IMR-90 (cell line): ENCODE measurements around the gene ASTL. TPM values are rescaled to one million over a fixed set of nuclear protein-coding genes. Genes with fewer than 3 reads are reported as not detected.

Experiments used
- ATAC-seq: fragments of 200-7000 bp; cut with Tn5 transposase; 2 replicates; pipeline ENCODE4 v1.9.1; 2020; ENCODE audit warnings: low read depth, mild to moderate bottlenecking, moderate library complexity
- BruUV-seq: library from RNA; stranded (reverse); fragments of 400-500 nt; replicated peaks from 2 replicates; lab custom pipeline; 2021; lab: Mats Ljungman, UMichigan
- CTCF ChIA-PET: fragments of 300-600 bp; formaldehyde crosslinking; extraction: SDS; loops from one replicate; lab custom pipeline; 2021; ENCODE audit warnings: antibody characterized with exemption; lab: Yijun Ruan, JAX
- POLR2A ChIA-PET: fragments of 300-600 bp; sonication (Branson Sonifier 250); formaldehyde crosslinking; loops from one replicate; lab custom pipeline; 2022; ENCODE audit warnings: antibody characterized with exemption; ENCODE audit not compliant: unreplicated experiment; lab: Charles Lee
- DNase-seq: peaks from one replicate; pipeline ENCODE4 v3.0.0; 2013
- H2AFZ ChIP-seq: replicated peaks from 2 replicates; pipeline ENCODE3; 2013; ENCODE audit warnings: low read length, mild to moderate bottlenecking; ENCODE audit not compliant: poor library complexity
- H2AK5ac ChIP-seq: 2 replicates; pipeline ENCODE4 v1.6.1; 2013; ENCODE audit warnings: low read depth, low read length, inconsistent platforms
- H2AK9ac ChIP-seq: replicated peaks from 2 replicates; pipeline ENCODE3; 2013; ENCODE audit warnings: mild to moderate bottlenecking, low read depth, low read length, moderate library complexity; ENCODE audit not compliant: poor library complexity
- H2BK120ac ChIP-seq: 2 replicates; pipeline ENCODE4 v1.6.1; 2013; ENCODE audit warnings: low read depth, low read length, inconsistent platforms
- H2BK15ac ChIP-seq: 3 replicates; pipeline ENCODE4 v1.6.1; 2013; ENCODE audit warnings: low read depth, low read length, inconsistent platforms
- H2BK20ac ChIP-seq: 2 replicates; pipeline ENCODE4 v1.6.1; 2013; ENCODE audit warnings: low read depth, mild to moderate bottlenecking, inconsistent platforms, low read length, moderate library complexity
- H2BK5ac ChIP-seq: 2 replicates; pipeline ENCODE4 v1.6.1; 2013; ENCODE audit warnings: mild to moderate bottlenecking, low read depth, low read length, inconsistent platforms; ENCODE audit not compliant: poor library complexity, severe bottlenecking
- H3K14ac ChIP-seq: replicated peaks from 2 replicates; pipeline ENCODE4 v1.6.1; 2013; ENCODE audit warnings: low read depth, low read length, inconsistent platforms
- H3K18ac ChIP-seq: 2 replicates; pipeline ENCODE4 v1.6.1; 2013; ENCODE audit warnings: low read depth, low read length, control low read depth
- H3K23ac ChIP-seq: 2 replicates; pipeline ENCODE4 v1.6.1; 2013; ENCODE audit warnings: low read depth, low read length, inconsistent platforms
- H3K27ac ChIP-seq: 2 replicates; pipeline ENCODE4 v1.5.1; 2013; ENCODE audit warnings: mild to moderate bottlenecking, control low read depth, low read length; ENCODE audit not compliant: insufficient read depth
- H3K27me3 ChIP-seq: 2 replicates; pipeline ENCODE4 v1.6.1; 2013; ENCODE audit warnings: low read length; ENCODE audit not compliant: control insufficient read depth, insufficient read depth
- H3K36me3 ChIP-seq: 2 replicates; pipeline ENCODE4 v1.6.1; 2013; ENCODE audit warnings: low read length, mixed read lengths; ENCODE audit not compliant: control insufficient read depth, insufficient read depth
- H3K4ac ChIP-seq: 2 replicates; pipeline ENCODE4 v1.6.1; 2013; ENCODE audit warnings: low read depth, low read length, inconsistent platforms
- H3K4me1 ChIP-seq: 2 replicates; pipeline ENCODE4 v1.6.1; 2013; ENCODE audit warnings: low read length, mixed read lengths; ENCODE audit not compliant: control insufficient read depth, insufficient read depth
- H3K4me2 ChIP-seq: 2 replicates; pipeline ENCODE4 v1.6.1; 2013; ENCODE audit warnings: low read depth, mild to moderate bottlenecking, control low read depth, low read length, moderate library complexity
- H3K4me3 ChIP-seq: 2 replicates; pipeline ENCODE4 v1.5.1; 2013; ENCODE audit warnings: low read depth, mild to moderate bottlenecking, control low read depth, low read length, moderate library complexity; ENCODE audit not compliant: insufficient read depth
- H3K56ac ChIP-seq: 2 replicates; pipeline ENCODE4 v1.6.1; 2013; ENCODE audit warnings: low read length, inconsistent platforms; ENCODE audit not compliant: insufficient read depth; ENCODE audit errors: extremely low read depth
- H3K79me1 ChIP-seq, 2 experiments: 2 replicates each; pipeline ENCODE4 v1.6.1; 2013; ENCODE audit warnings: low read length in 2 of 2, inconsistent platforms in 1 of 2, low read depth in 1 of 2
- H3K9ac ChIP-seq: 2 replicates; pipeline ENCODE4 v1.6.1; 2013; ENCODE audit warnings: low read depth, low read length, control low read depth
- H3K9me1 ChIP-seq: 2 replicates; pipeline ENCODE4 v1.6.1; 2013; ENCODE audit warnings: low read length, inconsistent platforms; ENCODE audit not compliant: insufficient read depth
- H3K9me3 ChIP-seq: 2 replicates; pipeline ENCODE4 v1.6.1; 2013; ENCODE audit warnings: low read length; ENCODE audit not compliant: control insufficient read depth, insufficient read depth
- H4K20me1 ChIP-seq: 2 replicates; pipeline ENCODE4 v1.6.1; 2013; ENCODE audit warnings: low read length, inconsistent platforms; ENCODE audit not compliant: insufficient read depth
- H4K5ac ChIP-seq: 2 replicates; pipeline ENCODE4 v1.6.1; 2013; ENCODE audit warnings: mild to moderate bottlenecking, low read depth, low read length, control low read depth
- H4K8ac ChIP-seq, 2 experiments: 2 replicates each; pipeline ENCODE4 v1.6.1; 2013; ENCODE audit warnings: low read depth in 2 of 2, low read length in 2 of 2, control low read depth in 1 of 2, inconsistent platforms in 1 of 2
- H4K91ac ChIP-seq: 2 replicates; pipeline ENCODE4 v1.6.1; 2013; ENCODE audit warnings: low read depth, low read length, inconsistent platforms; ENCODE audit not compliant: insufficient read depth
- BHLHE40 ChIP-seq: fragments of 150-350 bp; IDR thresholded peaks from 2 replicates; pipeline ENCODE4 v1.6.1; 2016; ENCODE audit warnings: mild to moderate bottlenecking, low read depth, low read length
- CHD1 ChIP-seq: IDR thresholded peaks from 2 replicates; pipeline ENCODE4 v1.6.1; 2012; ENCODE audit warnings: low read depth, low read length, improper control_type of control experiment
- FOS ChIP-seq: fragments of 150-350 bp; IDR thresholded peaks from 2 replicates; pipeline ENCODE4 v1.6.1; 2016; ENCODE audit warnings: low read depth, low read length
- MAFK ChIP-seq: IDR thresholded peaks from 2 replicates; pipeline ENCODE4 v1.6.1; 2012; ENCODE audit warnings: low read depth, low read length, improper control_type of control experiment
- MAZ ChIP-seq: IDR thresholded peaks from 2 replicates; pipeline ENCODE4 v1.6.1; 2012; ENCODE audit warnings: low read depth, mild to moderate bottlenecking, low read length, improper control_type of control experiment, moderate library complexity, borderline replicate concordance
- MXI1 ChIP-seq: IDR thresholded peaks from 2 replicates; pipeline ENCODE4 v1.6.1; 2012; ENCODE audit warnings: low read depth, mild to moderate bottlenecking, low read length, moderate library complexity, borderline replicate concordance
- NFE2L2 ChIP-seq: fragments of 150-350 bp; IDR thresholded peaks from 2 replicates; pipeline ENCODE4 v1.6.1; 2016; ENCODE audit warnings: low read depth, mild to moderate bottlenecking, low read length
- POLR2A ChIP-seq: IDR thresholded peaks from 2 replicates; pipeline ENCODE4 v1.6.1; 2012; ENCODE audit warnings: mild to moderate bottlenecking, low read depth, low read length
- RAD21 ChIP-seq: IDR thresholded peaks from 2 replicates; pipeline ENCODE4 v1.6.1; 2012; ENCODE audit warnings: low read length, improper control_type of control experiment
- RCOR1 ChIP-seq: IDR thresholded peaks from 2 replicates; pipeline ENCODE4 v1.6.1; 2012; ENCODE audit warnings: mild to moderate bottlenecking, low read length, improper control_type of control experiment; ENCODE audit not compliant: insufficient replicate concordance
- RFX5 ChIP-seq: IDR thresholded peaks from 2 replicates; pipeline ENCODE4 v1.8.0; 2012; ENCODE audit warnings: low read depth, mild to moderate bottlenecking, low read length, moderate library complexity
- SMC3 ChIP-seq: fragments of 150-350 bp; IDR thresholded peaks from 2 replicates; pipeline ENCODE4 v1.6.1; 2016; ENCODE audit warnings: low read depth, mild to moderate bottlenecking, antibody characterized with exemption, low read length, moderate library complexity
- WGBS, 2 experiments: methylation state at CpG; one replicate each; pipeline versions ENCODE4 v1.1.5 to v1.1.7; 2013; ENCODE audit warnings: missing lambda C conversion rate in 2 of 2; ENCODE audit not compliant: insufficient read length in 1 of 2; ENCODE audit errors: extremely low coverage in 2 of 2; 5-methylcytosine and 5-hydroxymethylcytosine counted together
- dilution Hi-C: fragments of 300-500 bp; cut with HindIII; formaldehyde crosslinking; loops from one replicate; pipeline ENCODE4 v1.14.3; 2018; ENCODE audit warnings: low sequenced_read_pairs; ENCODE audit not compliant: unreplicated experiment
- in situ Hi-C: fragments of 300-500 bp; cut with MboI; formaldehyde crosslinking; loops from 3 replicates; pipeline ENCODE4 v1.14.3; 2019; ENCODE audit warnings: low sequenced_read_pairs, inconsistent platforms, mixed read lengths
- intact Hi-C: fragments of 100-400 bp; cut with micrococcal nuclease; formaldehyde crosslinking; loops from 2 replicates; pipeline ENCODE4 v1.10.0; 2022
- polyA plus RNA-seq, 3 experiments: library from polyadenylated mRNA; depleted of rRNA; stranded (reverse); fragments of >200 nt; gene quantifications; 2 replicates each; pipeline ENCODE4 v1.2.3, GENCODE V29; 2012; ENCODE audit warnings: low replicate concordance in 1 of 3
- total RNA-seq: library from RNA; depleted of rRNA; stranded (reverse); fragments of >200 nt; gene quantifications from 2 replicates; pipeline ENCODE4 v1.2.3, GENCODE V29; 2012
- TF ChIP-seq, protein P1 (sequence below): fragments of 150-350 bp; IDR thresholded peaks from 2 replicates; pipeline ENCODE4 v1.6.1; 2016; ENCODE audit warnings: low read depth, mild to moderate bottlenecking, low read length, moderate library complexity, borderline replicate concordance
- TF ChIP-seq, protein P2 (sequence below): fragments of 150-350 bp; IDR thresholded peaks from 2 replicates; pipeline ENCODE4 v1.6.1; 2017; ENCODE audit warnings: mild to moderate bottlenecking, antibody characterized with exemption, low read length, low read depth
- TF ChIP-seq, protein P3 (sequence below): conservative IDR thresholded peaks from 2 replicates; pipeline ENCODE4 v1.5.1; 2012; ENCODE audit warnings: mild to moderate bottlenecking, low read depth, low read length, improper control_type of control experiment

The ASTL gene
- total and polyA plus RNA-seq, 2 of the 4 experiments (the other 2 are of a cell fraction), result not detected

DNA sequence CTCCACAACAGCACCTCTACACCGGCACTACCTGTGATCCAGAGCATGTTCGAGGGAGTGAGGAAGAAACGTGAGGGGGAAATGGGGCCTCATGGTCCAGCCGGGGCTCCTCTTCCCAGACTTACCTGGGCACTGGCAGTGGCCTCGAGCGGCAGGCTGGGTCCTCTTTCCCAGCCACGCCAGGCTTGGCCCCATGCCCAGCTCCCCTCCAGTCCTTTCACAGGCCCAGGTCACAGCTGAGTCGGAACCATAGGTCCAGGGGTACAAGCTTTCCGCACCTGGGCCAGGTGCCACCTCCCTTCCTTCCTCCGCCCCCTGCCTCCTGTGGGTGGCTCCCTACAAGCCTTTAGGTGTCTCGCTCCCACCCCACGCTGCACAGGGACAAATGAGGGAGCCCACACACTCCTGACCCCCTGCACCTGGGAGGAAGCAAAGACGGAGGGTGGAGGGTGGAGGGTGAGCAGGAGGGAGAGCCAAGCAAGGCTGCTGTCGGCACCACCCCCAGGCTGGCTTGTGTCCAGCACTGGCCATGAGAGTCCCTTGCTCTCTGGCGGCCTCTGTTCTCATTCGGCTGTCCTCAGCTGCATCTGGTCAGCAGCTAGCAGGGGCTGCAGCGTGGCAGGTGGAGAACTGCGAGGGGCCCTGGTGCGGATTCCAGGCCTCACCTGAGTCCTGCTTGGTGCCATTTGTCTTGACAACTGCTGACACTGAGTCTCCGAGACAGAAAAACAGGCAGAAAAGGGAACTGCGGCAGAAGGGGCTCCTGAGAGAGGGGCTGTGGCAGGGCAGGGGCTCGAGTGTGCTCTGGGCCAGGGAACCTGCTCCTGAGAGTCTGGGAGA, 48.7 kb downstream of the ASTL start:
- no peak overlapping the region for H2AFZ ChIP-seq
- H2BK5ac ChIP-seq, result no peak overlapping the region
- H3K79me1 ChIP-seq, result no peaks in the 10 kb centered on the region
- no peak overlapping the region for H2BK15ac ChIP-seq
- DNase-seq (no peak), ATAC-seq (no peak)
- no peaks in the 10 kb centered on the region for H3K36me3 ChIP-seq
- dilution Hi-C loops, result no loop called here
- no peak overlapping the region for H3K4me3 ChIP-seq
- no peak overlapping the region for H3K9ac ChIP-seq
- H4K20me1 ChIP-seq, result no peaks in the 10 kb centered on the region
- no TSS peak for BruUV-seq
- H2AK9ac ChIP-seq, result no peak overlapping the region
- no peaks in the 10 kb centered on the region for H3K9me3 ChIP-seq
- no peak overlapping the region for H2BK120ac ChIP-seq
- no peaks in the 10 kb centered on the region for H3K4me1 ChIP-seq
- no peak overlapping the region for H3K4ac ChIP-seq
- intact Hi-C loops, result no loop called here
- H3K56ac ChIP-seq, result no peak overlapping the region
- ChIA-PET CTCF (no interaction called here), POLR2A (no interaction called here)
- no peak overlapping the region for H4K91ac ChIP-seq
- H3K27me3 ChIP-seq, result peaks cover 32% of the 10 kb centered on the region
- H4K5ac ChIP-seq, result no peak overlapping the region
- H3K9me1 ChIP-seq, result no peaks in the 10 kb centered on the region
- H2BK20ac ChIP-seq, result no peak overlapping the region
- H3K27ac ChIP-seq, result no peak overlapping the region
- 40% methylated on average over 6 of the region's 22 CpGs; no CpG with 5 or more reads in 1 of the 2 experiments for WGBS, 2 experiments
- no peak overlapping the region for H3K4me2 ChIP-seq
- no peak overlapping the region for H3K23ac ChIP-seq
- no peak overlapping the region for H2AK5ac ChIP-seq
- no peak overlapping the region for H4K8ac ChIP-seq
- no peak overlapping the region for H3K14ac ChIP-seq
- in situ Hi-C loops, result no loop called here
- H3K18ac ChIP-seq, result no peak overlapping the region
- TF ChIP-seq SMC3 (no peak), RCOR1 (no peak), MAFK (no peak), RAD21 (no peak), FOS (no peak), MAZ (no peak), POLR2A (no peak), RFX5 (no peak), BHLHE40 (no peak), MXI1 (no peak), NFE2L2 (no peak), CHD1 (no peak)
- TF ChIP-seq, protein P1, sequence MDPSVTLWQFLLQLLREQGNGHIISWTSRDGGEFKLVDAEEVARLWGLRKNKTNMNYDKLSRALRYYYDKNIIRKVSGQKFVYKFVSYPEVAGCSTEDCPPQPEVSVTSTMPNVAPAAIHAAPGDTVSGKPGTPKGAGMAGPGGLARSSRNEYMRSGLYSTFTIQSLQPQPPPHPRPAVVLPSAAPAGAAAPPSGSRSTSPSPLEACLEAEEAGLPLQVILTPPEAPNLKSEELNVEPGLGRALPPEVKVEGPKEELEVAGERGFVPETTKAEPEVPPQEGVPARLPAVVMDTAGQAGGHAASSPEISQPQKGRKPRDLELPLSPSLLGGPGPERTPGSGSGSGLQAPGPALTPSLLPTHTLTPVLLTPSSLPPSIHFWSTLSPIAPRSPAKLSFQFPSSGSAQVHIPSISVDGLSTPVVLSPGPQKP, result no peak
- TF ChIP-seq, protein P2, sequence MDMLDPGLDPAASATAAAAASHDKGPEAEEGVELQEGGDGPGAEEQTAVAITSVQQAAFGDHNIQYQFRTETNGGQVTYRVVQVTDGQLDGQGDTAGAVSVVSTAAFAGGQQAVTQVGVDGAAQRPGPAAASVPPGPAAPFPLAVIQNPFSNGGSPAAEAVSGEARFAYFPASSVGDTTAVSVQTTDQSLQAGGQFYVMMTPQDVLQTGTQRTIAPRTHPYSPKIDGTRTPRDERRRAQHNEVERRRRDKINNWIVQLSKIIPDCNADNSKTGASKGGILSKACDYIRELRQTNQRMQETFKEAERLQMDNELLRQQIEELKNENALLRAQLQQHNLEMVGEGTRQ, result no peak
- TF ChIP-seq, protein P3, sequence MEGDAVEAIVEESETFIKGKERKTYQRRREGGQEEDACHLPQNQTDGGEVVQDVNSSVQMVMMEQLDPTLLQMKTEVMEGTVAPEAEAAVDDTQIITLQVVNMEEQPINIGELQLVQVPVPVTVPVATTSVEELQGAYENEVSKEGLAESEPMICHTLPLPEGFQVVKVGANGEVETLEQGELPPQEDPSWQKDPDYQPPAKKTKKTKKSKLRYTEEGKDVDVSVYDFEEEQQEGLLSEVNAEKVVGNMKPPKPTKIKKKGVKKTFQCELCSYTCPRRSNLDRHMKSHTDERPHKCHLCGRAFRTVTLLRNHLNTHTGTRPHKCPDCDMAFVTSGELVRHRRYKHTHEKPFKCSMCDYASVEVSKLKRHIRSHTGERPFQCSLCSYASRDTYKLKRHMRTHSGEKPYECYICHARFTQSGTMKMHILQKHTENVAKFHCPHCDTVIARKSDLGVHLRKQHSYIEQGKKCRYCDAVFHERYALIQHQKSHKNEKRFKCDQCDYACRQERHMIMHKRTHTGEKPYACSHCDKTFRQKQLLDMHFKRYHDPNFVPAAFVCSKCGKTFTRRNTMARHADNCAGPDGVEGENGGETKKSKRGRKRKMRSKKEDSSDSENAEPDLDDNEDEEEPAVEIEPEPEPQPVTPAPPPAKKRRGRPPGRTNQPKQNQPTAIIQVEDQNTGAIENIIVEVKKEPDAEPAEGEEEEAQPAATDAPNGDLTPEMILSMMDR, result no peak
